ENCODE results near the gene RABGGTB.

- TF ChIP-seq POLR2A (IDR thresholded peaks at IDR 0.05) = no peak
- TF ChIP-seq, protein P1, sequence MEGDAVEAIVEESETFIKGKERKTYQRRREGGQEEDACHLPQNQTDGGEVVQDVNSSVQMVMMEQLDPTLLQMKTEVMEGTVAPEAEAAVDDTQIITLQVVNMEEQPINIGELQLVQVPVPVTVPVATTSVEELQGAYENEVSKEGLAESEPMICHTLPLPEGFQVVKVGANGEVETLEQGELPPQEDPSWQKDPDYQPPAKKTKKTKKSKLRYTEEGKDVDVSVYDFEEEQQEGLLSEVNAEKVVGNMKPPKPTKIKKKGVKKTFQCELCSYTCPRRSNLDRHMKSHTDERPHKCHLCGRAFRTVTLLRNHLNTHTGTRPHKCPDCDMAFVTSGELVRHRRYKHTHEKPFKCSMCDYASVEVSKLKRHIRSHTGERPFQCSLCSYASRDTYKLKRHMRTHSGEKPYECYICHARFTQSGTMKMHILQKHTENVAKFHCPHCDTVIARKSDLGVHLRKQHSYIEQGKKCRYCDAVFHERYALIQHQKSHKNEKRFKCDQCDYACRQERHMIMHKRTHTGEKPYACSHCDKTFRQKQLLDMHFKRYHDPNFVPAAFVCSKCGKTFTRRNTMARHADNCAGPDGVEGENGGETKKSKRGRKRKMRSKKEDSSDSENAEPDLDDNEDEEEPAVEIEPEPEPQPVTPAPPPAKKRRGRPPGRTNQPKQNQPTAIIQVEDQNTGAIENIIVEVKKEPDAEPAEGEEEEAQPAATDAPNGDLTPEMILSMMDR (IDR thresholded peaks at IDR 0.05) = no peak
Measured at GRCh38 chr1:75786901-75787493, 941 bp downstream of the RABGGTB start.
